Thyroid gland (tissue), 4 donors: ENCODE measurements around the gene TXNRD3. TPM values are rescaled to one million over a fixed set of nuclear protein-coding genes. Genes with fewer than 3 reads are reported as not detected.

Experiments used
- DNase-seq, 2 donors: peaks; one replicate each; pipeline ENCODE4 v3.0.0-alpha.2; 2019
- H3K27ac ChIP-seq, 3 donors: fragments of 200-600 bp; sonication (generic); 1 replicate in 2 of 3; 2 replicates in 1 of 3; pipeline ENCODE4 v1.5.1; 2016 to 2019; ENCODE audit warnings: mild to moderate bottlenecking in 1 of 3, moderate library complexity in 1 of 3
- H3K27me3 ChIP-seq: fragments of 200-600 bp; sonication (generic); one replicate; pipeline ENCODE4 v1.5.1; 2019
- H3K36me3 ChIP-seq, 2 donors: fragments of 200-600 bp; sonication (generic); one replicate each; pipeline ENCODE4 v1.5.1; 2016 to 2019
- H3K4me1 ChIP-seq, 2 donors: fragments of 200-600 bp; sonication (generic); one replicate each; pipeline ENCODE4 v1.5.1; 2017 to 2019
- H3K4me3 ChIP-seq, 3 donors: fragments of 200-600 bp; sonication (generic); replicated peaks in 1 of 3; 1 replicate in 2 of 3; 2 replicates in 1 of 3; pipeline ENCODE4 v1.5.1; 2016; ENCODE audit warnings: mild to moderate bottlenecking in 1 of 3
- H3K9me3 ChIP-seq: fragments of 200-600 bp; sonication (generic); one replicate; pipeline ENCODE4 v1.5.1; 2017
- CTCF ChIP-seq, 6 experiments: fragments of 200-600 bp in 3 of 6; fragments of 450-650 bp in 3 of 6; sonication (generic) in 3 of 6; IDR thresholded peaks; one replicate each; pipeline ENCODE4 v1.5.1; 2016 to 2019; ENCODE audit warnings: antibody characterized with exemption in 6 of 6, mild to moderate bottlenecking in 2 of 6, inconsistent platforms in 1 of 6, moderate library complexity in 1 of 6
- POLR2A ChIP-seq, 2 donors: fragments of 450-650 bp; IDR thresholded peaks; one replicate each; pipeline ENCODE4 v1.6.1; 2017; ENCODE audit warnings: antibody characterized with exemption in 2 of 2, mild to moderate bottlenecking in 2 of 2, moderate library complexity in 1 of 2
- WGBS, 2 donors: methylation state at CpG; one replicate each; pipeline ENCODE4 v1.1.5; 2017; 5-methylcytosine and 5-hydroxymethylcytosine counted together
- intact Hi-C: fragments of 100-400 bp; cut with DNase I; formaldehyde crosslinking; loops from one replicate; pipeline ENCODE4 v1.15.1; 2023
- total RNA-seq, 4 donors: library from RNA; depleted of rRNA; stranded (reverse); fragments of >200 nt; gene quantifications; one replicate each; pipeline ENCODE4 v1.2.3, GENCODE V29; 2016

The TXNRD3 gene
- total RNA-seq, 4 donors from 2014 or later = 14.4 to 21.3 (median 17.7) TPM

GRCh38 chr3:126692858-126693257, 37.9 kb upstream of the TXNRD3 start:
- DNase-seq = no peak
- Histone ChIP-seq H3K36me3 (no peaks in the 10 kb centered on the region), H3K4me3 (no peak overlapping the region), H3K4me1 (peaks cover 5 to 8% of the 10 kb centered on the region in 2 donors), H3K9me3 (no peaks in the 10 kb centered on the region), H3K27me3 (no peaks in the 10 kb centered on the region), H3K27ac (no peak overlapping the region)
- 35 to 55% methylated on average over 3 to 5 of the region's 5 CpGs for WGBS, 2 donors
- intact Hi-C loops = no loop called here
- TF ChIP-seq POLR2A (IDR thresholded peaks at IDR 0.05) = no peak
- TF ChIP-seq CTCF (IDR thresholded peaks at IDR 0.05) = no peak

- 83 to 84% methylated on average over 4 of the region's 4 CpGs for WGBS, 2 donors
- Histone ChIP-seq H3K27ac (no peak overlapping the region), H3K36me3 (no peaks in the 10 kb centered on the region), H3K4me3 (no peak overlapping the region), H3K27me3 (no peaks in the 10 kb centered on the region), H3K9me3 (no peaks in the 10 kb centered on the region), H3K4me1 (peaks cover 0 to 2% of the 10 kb centered on the region in 2 donors)
- intact Hi-C loops = no loop called here
- TF ChIP-seq POLR2A (IDR thresholded peaks at IDR 0.05) (no peak), CTCF (IDR thresholded peaks at IDR 0.05) (no peak)
- no peak for DNase-seq
Observed at GRCh38 chr3:126691765-126692164, 36.8 kb upstream of the TXNRD3 start.

GRCh38 chr3:126685493-126685892, 30.6 kb upstream of the TXNRD3 start:
- no peaks in the 10 kb centered on the region for H3K4me1 ChIP-seq
- WGBS, 2 donors = 63 to 75% methylated on average over 2 of the region's 2 CpGs
- H3K9me3 ChIP-seq = no peaks in the 10 kb centered on the region
- no peak overlapping the region for H3K4me3 ChIP-seq
- intact Hi-C loops = loop anchor here (10.0 kb wide), 1 partner anchor 859 kb away; no protein-coding TSS in a partner anchor
- H3K27me3 ChIP-seq = no peaks in the 10 kb centered on the region
- no peaks in the 10 kb centered on the region for H3K36me3 ChIP-seq
- TF ChIP-seq POLR2A (IDR thresholded peaks at IDR 0.05) = no peak
- no peak for TF ChIP-seq CTCF (IDR thresholded peaks at IDR 0.05)
- no peak overlapping the region for H3K27ac ChIP-seq
- no peak for DNase-seq

- WGBS, 2 donors = 92 to 97% methylated on average over 2 to 3 of the region's 3 CpGs
- Histone ChIP-seq H3K27me3 (no peaks in the 10 kb centered on the region), H3K4me3 (no peak overlapping the region), H3K9me3 (no peaks in the 10 kb centered on the region), H3K4me1 (no peaks in the 10 kb centered on the region), H3K27ac (no peak overlapping the region), H3K36me3 (no peaks in the 10 kb centered on the region)
- intact Hi-C loops = loop anchor here (10.0 kb wide), 1 partner anchor 860 kb away; no protein-coding TSS in a partner anchor
- no peak for TF ChIP-seq CTCF (IDR thresholded peaks at IDR 0.05)
- no peak for TF ChIP-seq POLR2A (IDR thresholded peaks at IDR 0.05)
- no peak for DNase-seq
Observed at GRCh38 chr3:126685021-126685420, 30.1 kb upstream of the TXNRD3 start.

GRCh38 chr3:126684218-126684751, 29.4 kb upstream of the TXNRD3 start:
- WGBS, 2 donors = 74% methylated on average over 7 of the region's 7 CpGs
- TF ChIP-seq POLR2A (IDR thresholded peaks at IDR 0.05) (no peak), CTCF (IDR thresholded peaks at IDR 0.05) (no peak)
- intact Hi-C loops = loop anchor here (5.0 to 10.0 kb wide), 2 partner anchors 63 to 861 kb away; no protein-coding TSS in a partner anchor
- Histone ChIP-seq H3K27ac (no peak overlapping the region), H3K36me3 (no peaks in the 10 kb centered on the region), H3K27me3 (no peaks in the 10 kb centered on the region), H3K9me3 (no peaks in the 10 kb centered on the region), H3K4me1 (peaks cover 0 to 4% of the 10 kb centered on the region in 2 donors), H3K4me3 (no peak overlapping the region)
- no peak for DNase-seq
